OCI-LY7 (cell line): ENCODE data around the gene ANKRD53. TPM values are rescaled to one million over a fixed set of nuclear protein-coding genes. Genes with fewer than 3 reads are reported as not detected.

ENCODE experiments used
- BruUV-seq: library from RNA; stranded (reverse); fragments of 400-500 nt; replicated peaks from 2 replicates; lab custom pipeline; 2021; lab: Mats Ljungman, UMichigan
- CTCF ChIA-PET: fragments of 300-600 bp; sonication (Branson Sonifier 250); formaldehyde crosslinking; loops from one replicate; lab custom pipeline; 2022; ENCODE audit warnings: antibody characterized with exemption; ENCODE audit not compliant: unreplicated experiment; lab: Charles Lee
- POLR2A ChIA-PET: fragments of 300-600 bp; sonication (Branson Sonifier 250); formaldehyde crosslinking; loops from one replicate; lab custom pipeline; 2022; ENCODE audit warnings: antibody characterized with exemption; lab: Charles Lee
- DNase-seq: peaks from one replicate; pipeline ENCODE4 v3.0.0-alpha.2; 2015; ENCODE audit warnings: low spot score
- H2AFZ ChIP-seq: fragments of 200-600 bp; sonication (generic), shearing (Covaris generic); 2 replicates; pipeline ENCODE4 v1.6.1; 2014; ENCODE audit warnings: mild to moderate bottlenecking, antibody characterized with exemption, low read length, moderate library complexity
- H3K27ac ChIP-seq: fragments of 200-600 bp; sonication (generic); 2 replicates; pipeline ENCODE4 v1.5.1; 2014; ENCODE audit warnings: mixed run types, low read depth, mild to moderate bottlenecking, moderate library complexity, low read length, inconsistent platforms; ENCODE audit not compliant: poor library complexity, severe bottlenecking
- H3K36me3 ChIP-seq: fragments of 200-600 bp; sonication (generic); 2 replicates; pipeline ENCODE4 v1.6.1; 2014; ENCODE audit warnings: mild to moderate bottlenecking, antibody characterized with exemption, low read length, moderate library complexity, mixed read lengths; ENCODE audit not compliant: insufficient read depth
- H3K4me1 ChIP-seq: fragments of 200-600 bp; sonication (generic); 2 replicates; pipeline ENCODE4 v1.5.1; 2014; ENCODE audit warnings: mild to moderate bottlenecking, low read length; ENCODE audit not compliant: insufficient read depth, poor library complexity, severe bottlenecking
- H3K4me2 ChIP-seq: fragments of 200-600 bp; sonication (generic); 2 replicates; pipeline ENCODE4 v1.6.1; 2014; ENCODE audit warnings: mild to moderate bottlenecking, low read length
- H3K4me3 ChIP-seq: fragments of 200-600 bp; sonication (generic); 2 replicates; pipeline ENCODE4 v1.5.1; 2014; ENCODE audit warnings: mild to moderate bottlenecking, low read depth, low read length; ENCODE audit not compliant: poor library complexity, severe bottlenecking
- H3K79me2 ChIP-seq: fragments of 200-600 bp; sonication (generic); 2 replicates; pipeline ENCODE4 v1.6.1; 2016; ENCODE audit warnings: low read depth, mild to moderate bottlenecking, low read length, moderate library complexity, mixed read lengths; ENCODE audit not compliant: insufficient read depth
- H3K9me2 ChIP-seq: fragments of 200-600 bp; sonication (generic); 2 replicates; pipeline ENCODE4 v1.6.1; 2016; ENCODE audit warnings: mild to moderate bottlenecking, low read length, mixed read lengths; ENCODE audit not compliant: insufficient read depth
- H3K9me3 ChIP-seq: fragments of 200-600 bp; sonication (generic); 2 replicates; pipeline ENCODE4 v1.6.1; 2014; ENCODE audit warnings: mild to moderate bottlenecking, mixed run types, low read length, mixed read lengths
- H4K20me1 ChIP-seq: fragments of 200-600 bp; sonication (generic); 2 replicates; pipeline ENCODE4 v1.6.1; 2014; ENCODE audit warnings: mild to moderate bottlenecking, antibody characterized with exemption, low read length, moderate library complexity, mixed read lengths; ENCODE audit not compliant: insufficient read depth
- CTCF ChIP-seq: fragments of 200-600 bp; sonication (generic); conservative IDR thresholded peaks from 2 replicates; pipeline ENCODE4 v1.5.1; 2014; ENCODE audit warnings: mild to moderate bottlenecking, antibody characterized with exemption, low read length, moderate library complexity, mixed read lengths
- EZH2phosphoT487 ChIP-seq: fragments of 200-600 bp; sonication (generic); IDR thresholded peaks from 2 replicates; pipeline ENCODE4 v1.6.1; 2018; ENCODE audit warnings: low read depth, borderline replicate concordance, mild to moderate bottlenecking, mixed run types, antibody characterized with exemption, low read length, moderate library complexity, mixed read lengths
- intact Hi-C: fragments of 100-400 bp; cut with micrococcal nuclease; formaldehyde crosslinking; loops from one replicate; pipeline ENCODE4 v1.10.0; 2022; ENCODE audit not compliant: unreplicated experiment
- total RNA-seq, 2 experiments: library from RNA; depleted of rRNA in 1 of 2; stranded (reverse); fragments of >200 nt in 1 of 2; shearing (Covaris generic) in 1 of 2; gene quantifications; 2 replicates each; pipeline ENCODE4 v1.2.3, GENCODE V29; 2014 to 2022

The ANKRD53 gene
- total RNA-seq, 2 experiments from 2014 or later = not detected

DNA sequence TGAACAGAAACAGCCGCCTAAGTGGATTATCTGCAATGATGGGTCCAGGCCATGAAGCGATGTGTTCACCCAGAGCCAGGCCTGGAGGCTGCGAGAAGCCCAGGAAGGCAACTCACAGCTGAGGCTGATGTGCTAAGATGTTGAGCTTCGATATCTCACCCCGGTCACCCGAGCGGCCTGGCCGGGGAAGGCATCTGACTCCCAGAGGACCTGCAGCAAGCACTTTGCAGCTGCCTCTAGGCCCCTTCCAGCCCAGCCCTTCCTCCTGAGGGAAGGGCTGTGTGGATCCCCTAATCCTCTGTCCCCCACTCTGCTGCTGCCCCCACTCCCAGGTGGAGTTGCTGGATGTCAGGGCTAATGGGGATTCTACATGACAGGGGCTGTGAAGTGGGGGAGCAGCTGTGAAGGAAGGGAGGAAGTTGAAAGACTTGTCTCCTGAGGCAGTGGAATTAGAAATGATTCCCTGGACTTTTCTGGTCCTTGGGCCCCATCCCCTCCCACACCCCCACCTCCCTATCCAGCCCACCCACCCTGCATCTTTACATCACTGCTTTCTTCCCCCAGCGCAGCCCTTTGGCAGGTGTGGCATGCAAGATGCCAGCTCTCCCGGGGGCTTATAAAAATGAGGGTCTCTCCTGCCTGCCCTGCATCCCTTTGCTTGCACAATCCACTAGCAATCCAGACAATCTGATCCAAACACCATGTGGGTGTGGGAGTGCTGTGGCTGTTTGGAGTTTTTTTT is 38.4 kb upstream of the ANKRD53 start:
- Histone ChIP-seq H3K27ac (no peak overlapping the region), H3K4me1 (peaks cover 2% of the 10 kb centered on the region), H3K4me2 (no peak overlapping the region), H3K36me3 (no peaks in the 10 kb centered on the region), H3K9me2 (no peaks in the 10 kb centered on the region), H3K79me2 (no peaks in the 10 kb centered on the region), H2AFZ (no peak overlapping the region), H3K9me3 (no peaks in the 10 kb centered on the region), H4K20me1 (no peaks in the 10 kb centered on the region), H3K4me3 (no peak overlapping the region)
- CTCF ChIA-PET = no interaction called here
- POLR2A ChIA-PET = no interaction called here
- DNase-seq = no peak
- intact Hi-C loops = no loop called here
- no TSS peak for BruUV-seq
- TF ChIP-seq CTCF (no peak), EZH2phosphoT487 (no peak)

- H3K36me3 ChIP-seq = no peaks in the 10 kb centered on the region
- ChIA-PET CTCF (no interaction called here), POLR2A (interaction anchor here (0.6 kb wide), 1 partner anchor 126 kb away, joined by 5 read pairs; no protein-coding TSS in a partner anchor)
- intact Hi-C loops = no loop called here
- BruUV-seq = no TSS peak
- no peak overlapping the region for H3K4me2 ChIP-seq
- H3K4me1 ChIP-seq = peaks cover 7% of the 10 kb centered on the region
- H3K27ac ChIP-seq = no peak overlapping the region
- H3K4me3 ChIP-seq = no peak overlapping the region
- no peak for DNase-seq
- no peaks in the 10 kb centered on the region for H3K9me3 ChIP-seq
- no peaks in the 10 kb centered on the region for H3K79me2 ChIP-seq
- H4K20me1 ChIP-seq = no peaks in the 10 kb centered on the region
- TF ChIP-seq EZH2phosphoT487 = no peak
- no peak for TF ChIP-seq CTCF
- no peaks in the 10 kb centered on the region for H3K9me2 ChIP-seq
- H2AFZ ChIP-seq = no peak overlapping the region
These were observed 37.2 kb upstream of the ANKRD53 start for GRCh38 chr2:70941186-70941585.

DNA sequence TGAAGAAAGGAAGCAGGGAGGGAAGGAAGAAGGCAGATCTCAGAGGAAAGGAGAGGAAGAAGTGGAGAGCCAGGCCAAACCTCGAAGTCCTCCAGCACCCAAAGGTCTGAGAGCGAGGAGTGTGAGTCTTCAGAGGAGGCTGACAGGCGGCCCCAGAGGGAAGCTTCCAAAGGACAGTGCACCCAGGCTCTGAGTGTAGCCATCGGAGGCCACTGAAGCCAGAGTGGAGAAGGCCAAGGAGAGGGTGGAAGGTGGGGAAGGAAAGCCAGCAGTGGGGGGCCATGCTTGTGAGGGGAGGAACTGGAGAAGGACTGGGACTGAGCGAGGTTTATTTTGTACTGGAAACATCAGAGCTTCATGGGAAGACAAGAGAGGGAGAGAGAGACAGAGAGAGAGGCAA is 36.7 kb upstream of the ANKRD53 start:
- no peak for TF ChIP-seq EZH2phosphoT487
- TF ChIP-seq CTCF = no peak
- H3K9me2 ChIP-seq = no peaks in the 10 kb centered on the region
- ChIA-PET POLR2A (no interaction called here), CTCF (no interaction called here)
- H3K4me1 ChIP-seq = peaks cover 10% of the 10 kb centered on the region
- BruUV-seq = no TSS peak
- H3K4me3 ChIP-seq = no peak overlapping the region
- H3K9me3 ChIP-seq = no peaks in the 10 kb centered on the region
- no peak overlapping the region for H2AFZ ChIP-seq
- H4K20me1 ChIP-seq = no peaks in the 10 kb centered on the region
- H3K79me2 ChIP-seq = no peaks in the 10 kb centered on the region
- intact Hi-C loops = no loop called here
- no peaks in the 10 kb centered on the region for H3K36me3 ChIP-seq
- H3K27ac ChIP-seq = no peak overlapping the region
- H3K4me2 ChIP-seq = no peak overlapping the region
- DNase-seq = no peak
